ENCODE data around the gene LRRC45.
"Not testable (repeated sequence)": the region's sequence is repeated elsewhere in the genome, so short reads cannot be mapped to it uniquely, and the experiment has no call there.

The LRRC45 gene

DNA sequence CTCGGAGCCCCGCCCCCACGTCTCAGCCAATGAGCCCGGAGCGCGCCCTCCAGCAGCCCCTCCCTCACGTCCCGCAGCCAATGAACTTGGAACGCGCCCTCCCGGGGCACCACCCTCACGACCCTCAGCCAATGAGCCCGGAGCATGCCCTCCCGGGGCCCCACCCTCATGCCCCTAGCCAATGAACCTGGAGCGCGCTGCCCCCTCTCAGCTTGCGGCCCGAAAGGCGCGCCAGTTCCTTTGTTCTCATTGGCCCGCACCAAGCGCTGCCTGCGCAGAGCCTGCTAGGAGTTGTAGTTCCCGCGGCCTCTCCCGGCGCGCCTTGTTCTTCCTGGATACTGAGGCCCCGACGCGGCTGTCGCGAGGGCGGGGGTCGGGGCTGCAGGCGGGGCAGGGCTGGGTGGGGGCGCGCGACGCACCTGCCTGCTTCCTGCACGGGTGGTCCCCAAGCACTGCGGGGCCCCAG lies at the start of gene LRRC45:
Gene LRRC45 (plus strand): TSS at position 325 of the 466 bp plus-strand sequence. CDS start 339 bp downstream, outside the sequence.
- peak; percentile 100 for DNase-seq

DNA sequence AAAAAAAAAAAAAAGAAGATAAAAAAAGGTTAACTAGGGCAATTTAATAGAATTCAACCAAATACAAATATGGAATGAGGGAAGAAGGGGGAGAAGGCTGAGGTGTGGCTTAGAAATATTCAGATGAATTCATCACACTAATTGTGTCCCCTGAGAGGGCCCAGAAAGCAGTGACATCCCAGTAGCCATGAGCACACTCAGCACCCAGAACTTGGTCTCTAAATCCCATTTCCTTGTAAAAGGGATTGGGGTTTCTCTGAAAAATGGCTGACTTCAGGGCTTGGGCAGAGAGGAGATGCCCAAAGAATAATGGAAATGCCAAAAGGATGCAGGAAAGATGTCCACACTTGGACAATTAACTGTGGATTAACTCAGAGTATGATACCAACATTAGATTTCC lies 49.7 kb upstream of the LRRC45 start:
- no peak for DNase-seq

DNA sequence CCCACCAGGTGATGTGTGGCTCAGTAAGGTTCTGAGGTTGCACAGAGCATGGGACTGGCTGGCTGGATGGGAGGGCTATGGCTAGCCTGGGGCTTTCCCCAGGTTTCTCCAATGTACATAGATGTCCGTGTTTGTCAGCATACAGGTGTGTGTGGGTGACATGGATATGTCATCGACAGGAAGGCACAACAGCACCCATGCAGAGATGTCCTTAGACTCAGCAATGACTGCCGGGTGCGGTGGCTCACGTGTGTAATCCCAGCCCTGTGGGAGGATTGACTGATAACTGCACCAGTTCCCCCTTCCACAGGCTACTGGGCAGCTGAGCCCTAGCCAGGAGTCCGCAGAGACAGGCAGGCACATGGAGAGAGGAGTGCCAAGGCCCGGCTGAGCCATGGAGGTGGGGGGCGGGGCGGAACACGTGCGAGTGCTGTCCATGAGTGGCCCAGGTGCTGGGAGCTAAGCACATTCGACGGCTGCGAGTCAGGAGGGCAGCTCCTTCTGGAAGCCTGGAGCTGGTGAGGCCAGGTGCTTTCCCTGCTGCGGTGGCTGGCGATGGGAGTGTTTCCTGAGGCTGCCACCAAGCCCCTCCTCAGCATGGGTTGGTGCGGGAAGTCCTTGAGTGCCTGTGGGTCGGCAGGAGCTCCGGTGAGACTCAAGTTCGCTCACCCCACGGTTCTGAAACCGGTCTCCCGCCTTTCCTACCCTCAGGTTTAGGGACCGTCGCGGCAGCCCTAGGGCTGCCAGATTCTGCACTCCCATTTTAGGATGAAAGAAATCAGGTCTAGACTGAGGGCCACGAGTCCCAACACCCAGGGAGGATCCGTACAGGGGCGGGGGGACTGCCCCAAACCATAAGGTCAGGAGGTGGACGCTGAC lies 46.5 kb upstream of the LRRC45 start:
- no peak for DNase-seq

DNA sequence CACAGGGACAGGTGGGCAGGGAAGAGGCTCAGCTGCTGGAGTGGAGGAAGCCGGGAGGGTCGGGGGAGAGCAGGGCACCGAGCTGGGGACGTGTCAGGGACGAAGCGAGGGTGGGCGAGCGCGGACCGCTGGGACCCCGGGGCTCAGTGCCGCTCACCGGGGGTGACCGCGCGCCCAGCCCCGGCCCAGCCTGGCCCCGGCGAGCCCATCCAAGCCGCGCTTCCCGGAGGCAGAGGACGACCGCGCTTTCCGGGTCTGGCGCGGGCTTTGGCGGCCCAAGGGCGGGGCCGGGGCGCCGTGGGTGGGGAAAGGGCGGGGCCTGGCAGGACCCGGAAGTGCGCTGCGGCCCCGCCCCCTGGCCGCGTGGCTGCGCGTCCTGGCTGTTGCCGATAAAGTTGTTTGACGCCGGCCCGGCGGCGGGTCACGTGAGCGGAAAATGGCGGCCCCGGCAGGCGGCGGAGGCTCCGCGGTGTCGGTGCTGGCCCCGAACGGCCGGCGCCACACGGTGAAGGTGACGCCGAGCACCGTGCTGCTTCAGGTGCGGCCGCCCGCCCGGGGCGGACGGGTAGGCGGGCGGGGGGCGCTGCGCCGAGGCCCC lies 45.8 kb upstream of the LRRC45 start, which contains the start of gene ASPSCR1:
Gene ASPSCR1 (plus strand): TSS at position 419 of the 598 bp plus-strand sequence. CDS start 18 bp downstream, at position 437.
- peak; percentile 93 for DNase-seq

DNA sequence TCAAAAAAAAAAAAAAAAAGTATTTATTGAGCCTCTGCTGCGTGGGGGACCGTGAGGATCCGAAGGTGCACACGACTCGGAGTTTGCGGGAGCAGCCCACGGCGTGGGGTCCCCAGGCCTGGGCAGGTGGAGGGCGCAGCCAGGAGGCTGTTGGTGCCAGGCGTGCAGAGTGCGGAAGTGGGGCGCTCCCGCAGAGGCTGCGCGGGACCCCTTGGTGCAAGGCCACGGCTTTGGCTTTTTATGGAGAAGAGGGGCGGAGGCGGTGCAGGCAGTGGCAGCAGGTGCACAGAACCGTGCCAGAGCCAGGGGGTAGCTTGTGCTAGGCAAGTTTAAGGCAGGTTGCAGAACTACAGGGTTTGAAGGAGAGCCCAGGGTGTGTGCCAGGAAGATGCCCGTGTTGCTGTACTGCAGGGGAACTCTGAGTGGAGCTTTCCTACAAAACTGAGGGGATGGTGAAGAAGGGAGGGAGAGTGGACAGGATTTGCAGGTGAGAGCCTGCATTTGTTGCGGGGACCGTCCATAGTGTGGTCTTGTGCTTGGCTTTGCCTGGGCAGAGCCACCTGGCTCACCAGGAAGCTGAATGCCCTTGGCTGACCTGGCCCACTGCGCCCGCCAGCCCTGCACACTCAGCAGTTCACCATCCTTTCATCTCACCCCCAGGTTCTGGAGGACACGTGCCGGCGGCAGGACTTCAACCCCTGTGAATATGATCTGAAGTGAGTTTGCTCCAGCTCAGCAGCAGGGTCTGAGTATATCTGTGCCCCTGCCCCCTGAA lies 44.4 kb upstream of the LRRC45 start:
- no peak for DNase-seq

DNA sequence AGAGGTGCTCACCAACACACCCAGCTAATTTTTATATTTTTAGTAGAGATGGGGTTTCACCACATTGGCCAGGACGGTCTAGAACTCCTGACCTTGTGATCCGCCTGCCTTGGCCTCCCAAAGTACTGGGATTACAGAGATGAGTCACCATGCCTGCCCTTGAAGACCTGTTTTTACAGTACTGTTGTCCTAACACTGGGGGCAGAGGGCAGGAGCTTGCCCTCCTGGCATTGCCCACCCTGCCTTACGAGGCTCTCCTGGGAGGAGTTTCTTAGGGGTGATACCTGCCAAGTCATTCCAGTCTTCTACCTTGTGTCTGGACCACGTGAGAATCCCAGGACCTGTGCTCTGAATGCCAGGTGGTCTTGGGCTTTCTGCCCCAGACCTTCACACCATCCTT lies 43.0 kb upstream of the LRRC45 start:
- DNase-seq, result no peak

DNA sequence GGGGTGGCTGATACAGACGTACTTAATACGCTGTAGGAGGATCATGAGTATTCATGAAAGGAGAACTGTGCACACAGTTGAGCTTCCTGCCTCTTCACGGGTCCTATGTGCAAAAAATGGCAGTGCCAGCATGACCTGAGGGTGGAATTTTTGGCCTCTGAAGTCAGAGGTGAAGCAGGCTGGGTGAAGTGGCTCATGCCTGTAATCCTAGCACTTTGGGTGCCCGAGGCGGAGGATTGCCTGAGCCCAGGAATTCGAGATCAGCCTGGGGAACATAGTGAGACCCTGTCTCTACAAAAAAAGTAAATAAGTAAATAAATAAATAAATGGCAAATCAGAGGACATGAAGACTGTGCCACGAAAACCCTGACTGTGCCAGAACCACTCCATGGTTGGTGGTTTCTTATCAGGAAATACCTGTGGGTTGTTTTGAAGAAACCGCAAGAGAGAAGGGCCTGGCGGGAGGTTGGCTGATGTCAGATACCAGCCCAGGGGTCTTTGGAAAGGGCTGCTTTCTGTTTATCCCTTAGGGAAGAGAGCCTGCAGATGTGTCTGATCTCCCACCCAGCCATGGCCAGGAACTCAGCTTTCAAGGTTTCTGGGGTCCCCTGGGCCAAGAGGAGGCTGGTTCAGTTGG lies 42.3 kb upstream of the LRRC45 start:
- no peak for DNase-seq

DNA sequence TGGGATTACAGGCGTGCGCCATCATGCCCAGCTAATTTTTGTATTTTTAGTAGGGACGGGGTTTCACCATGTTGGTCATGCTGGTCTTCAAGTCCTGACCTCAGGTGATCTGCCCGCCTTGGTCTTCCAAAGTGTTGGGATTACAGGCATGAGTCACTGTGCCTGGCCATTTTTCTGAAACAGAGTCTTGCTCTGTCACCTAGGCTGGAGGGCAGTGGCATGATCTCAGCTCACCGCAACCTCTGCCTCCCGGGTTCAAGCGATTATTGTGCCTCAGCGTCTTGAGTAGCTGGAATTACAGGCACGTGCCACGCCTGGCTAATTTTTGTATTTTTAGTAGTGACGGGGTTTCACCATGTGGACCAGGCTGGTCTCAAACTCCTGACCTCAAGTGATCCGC lies 41.6 kb upstream of the LRRC45 start:
- DNase-seq, result not testable (repeated sequence)

DNA sequence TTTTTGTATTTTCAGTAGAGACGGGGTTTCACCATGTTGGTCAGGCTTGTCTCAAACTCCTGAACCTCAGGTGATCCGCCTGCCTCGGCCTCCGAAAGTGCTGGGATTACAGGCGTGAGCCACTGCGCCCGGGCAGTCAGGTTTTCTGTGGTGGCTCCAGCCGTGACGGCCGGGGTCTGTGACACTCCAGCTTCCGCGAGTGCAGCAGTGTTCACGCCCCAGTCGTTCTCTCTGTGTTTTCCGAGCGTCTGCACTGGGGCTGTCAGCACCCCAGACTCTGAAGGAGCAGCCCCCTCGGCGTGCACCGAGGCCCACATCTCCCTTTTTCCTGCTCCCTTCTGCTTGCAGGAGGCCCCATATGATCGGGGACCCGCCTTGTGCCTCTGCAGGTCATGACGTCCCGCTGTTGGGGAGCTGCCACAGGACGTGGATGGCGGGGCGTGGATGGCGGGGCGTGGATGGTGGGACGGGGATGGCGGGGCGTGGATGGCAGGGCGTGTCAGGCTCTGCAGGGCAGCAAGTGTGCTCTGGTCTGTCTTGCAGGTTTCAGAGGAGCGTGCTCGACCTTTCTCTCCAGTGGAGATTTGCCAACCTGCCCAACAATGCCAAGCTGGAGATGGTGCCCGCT lies 40.0 kb upstream of the LRRC45 start:
- DNase-seq, result no peak

DNA sequence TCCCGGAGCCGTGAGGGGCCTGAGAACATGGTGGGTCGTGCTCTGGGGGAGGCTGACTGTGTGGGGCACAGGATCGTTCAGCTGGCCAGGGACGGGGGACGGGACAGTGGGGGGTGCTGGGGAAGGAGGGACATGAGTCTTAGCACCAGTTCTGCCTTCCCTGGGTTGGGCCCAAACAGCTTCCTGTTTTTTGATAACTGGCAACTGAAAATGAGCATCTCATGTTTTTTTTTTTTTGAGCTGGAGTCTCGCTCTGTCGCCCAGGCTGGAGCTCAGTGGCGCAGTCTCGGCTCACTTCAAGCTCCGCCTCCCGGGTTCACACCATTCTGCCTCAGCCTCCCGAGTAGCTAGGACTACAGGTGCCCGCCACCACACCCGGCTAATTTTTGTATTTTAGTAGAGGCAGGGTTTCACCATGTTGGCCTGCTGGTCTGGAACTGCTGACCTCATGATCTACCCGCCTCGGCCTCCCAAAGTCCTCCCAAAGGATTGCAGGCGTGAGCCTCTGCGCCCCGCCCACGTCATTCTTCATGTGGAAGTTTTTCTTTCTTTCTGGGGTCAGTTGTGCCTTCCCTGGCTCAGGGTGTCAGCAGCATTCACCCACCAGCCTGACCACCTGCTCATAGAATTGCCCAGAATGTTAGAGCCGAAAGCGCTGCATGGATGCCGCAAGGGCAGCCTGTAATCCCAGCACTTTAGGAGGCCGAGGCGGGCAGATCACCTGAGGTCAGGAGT lies 39.3 kb upstream of the LRRC45 start:
- DNase-seq, result no peak

DNA sequence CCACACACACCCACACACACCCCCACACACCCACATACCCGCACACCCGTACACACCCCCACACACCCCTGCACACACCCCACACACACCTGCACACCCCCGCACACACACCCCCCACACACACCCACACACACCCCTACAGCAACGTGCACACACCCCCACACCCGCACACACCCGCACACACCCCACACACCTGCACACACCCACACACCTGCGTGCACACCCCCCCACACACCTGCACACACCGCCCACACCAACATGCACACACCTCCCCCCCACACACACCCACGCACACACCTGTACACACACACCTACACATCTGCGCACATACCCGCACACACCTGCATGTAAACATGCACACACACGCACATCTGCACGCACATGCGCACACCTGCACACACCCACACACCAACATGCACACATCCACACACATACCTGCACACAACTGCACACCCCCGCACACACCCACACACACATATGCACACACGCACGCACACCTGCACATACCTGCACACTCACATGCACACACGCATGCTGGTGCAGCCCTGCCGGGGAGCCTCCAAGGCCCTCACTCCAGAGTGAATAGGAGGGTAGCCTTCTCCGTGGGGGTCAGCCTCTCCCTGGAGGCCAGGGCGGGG lies 38.2 kb upstream of the LRRC45 start:
- DNase-seq, result no peak

DNA sequence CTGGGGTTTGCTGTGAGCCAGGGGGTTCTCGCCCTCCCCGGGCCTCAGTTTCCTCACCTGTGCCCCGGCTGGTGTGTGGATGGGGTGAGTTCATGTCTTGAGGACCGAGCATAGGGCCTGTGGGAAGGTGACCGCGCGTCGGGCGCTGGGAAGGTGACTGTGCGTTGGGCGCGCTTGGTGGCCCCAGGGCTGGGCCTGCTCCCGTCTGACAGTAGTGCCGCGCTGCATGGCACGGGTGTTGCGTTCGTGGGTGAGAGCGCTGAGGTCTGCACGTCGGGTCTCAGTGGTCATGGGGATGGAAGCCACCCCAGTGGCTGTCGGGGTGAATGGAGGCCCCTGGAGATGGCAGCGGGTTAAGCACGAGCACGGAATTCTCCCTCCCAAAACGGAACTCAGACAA lies 36.5 kb upstream of the LRRC45 start:
- no peak for DNase-seq

DNA sequence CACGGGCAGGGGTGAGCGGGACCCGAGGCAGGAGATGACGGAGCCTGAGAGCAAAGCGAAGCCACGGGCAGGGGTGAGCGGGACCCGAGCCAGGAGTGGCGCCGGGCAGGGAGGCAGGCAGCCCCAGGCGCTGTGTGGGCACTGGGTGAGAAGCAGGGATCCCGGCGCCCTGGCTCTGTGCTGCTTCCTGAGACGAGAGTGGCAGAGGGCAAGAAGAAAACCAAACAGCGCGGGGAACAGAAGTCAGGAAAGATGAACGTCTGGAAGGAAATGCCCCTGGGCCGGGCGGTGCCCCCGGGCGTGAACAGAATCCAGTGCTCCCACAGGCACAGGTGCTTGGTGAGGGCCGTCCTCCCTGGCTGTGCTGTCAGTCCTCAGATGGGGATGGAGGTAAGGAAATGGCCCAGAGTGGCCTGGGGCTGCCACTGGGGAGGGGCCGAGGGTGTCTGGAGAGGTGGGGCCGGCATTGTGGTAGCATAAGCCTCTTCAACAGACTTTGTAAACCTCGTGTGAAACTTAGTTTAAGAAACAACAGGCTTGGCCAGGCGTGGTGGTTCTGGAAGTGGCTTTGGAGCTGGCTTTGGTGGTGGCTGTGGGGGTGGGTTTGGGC lies 35.8 kb upstream of the LRRC45 start:
- no peak for DNase-seq

DNA sequence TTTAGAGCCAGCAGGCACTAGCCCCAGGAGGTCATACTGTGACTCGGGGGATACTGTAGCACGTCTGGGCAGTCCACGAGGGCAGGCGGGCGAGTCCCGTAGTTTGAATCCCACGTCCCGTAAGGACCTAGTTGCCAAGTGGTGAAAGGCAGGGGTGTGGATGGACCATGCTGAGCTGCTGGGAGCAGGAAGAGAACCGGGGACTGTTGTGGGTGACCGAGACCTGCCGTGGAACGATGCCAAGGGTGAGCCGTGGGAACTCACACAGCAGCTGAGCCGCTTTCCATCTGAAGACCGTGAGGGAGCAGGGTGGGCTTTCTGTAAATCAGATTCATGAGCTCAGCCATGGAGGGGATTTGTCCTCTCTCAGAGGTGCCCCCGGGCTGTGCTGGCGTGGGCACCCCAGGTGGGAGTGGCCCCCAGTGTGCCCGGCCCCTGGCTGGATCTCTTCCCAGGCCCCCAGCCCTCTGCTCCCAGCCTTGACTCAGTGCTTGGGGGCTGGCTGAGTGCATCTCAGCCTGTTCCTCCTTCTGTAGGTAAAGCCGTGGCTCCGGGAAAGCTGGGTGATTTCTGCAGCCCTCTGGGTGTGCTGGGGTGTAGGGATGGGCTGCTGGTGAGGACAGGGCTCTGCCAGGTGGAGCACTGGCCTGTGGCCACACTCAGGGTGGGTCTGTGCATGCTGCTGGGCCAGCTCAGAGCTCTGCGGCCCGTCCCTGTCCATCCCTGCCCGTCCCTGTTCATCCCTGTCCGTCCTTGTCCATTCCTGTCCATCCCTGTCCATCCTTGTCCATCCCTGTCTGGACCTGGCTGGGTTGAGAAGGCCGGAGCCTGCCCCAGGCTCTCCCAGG lies 32.0 kb upstream of the LRRC45 start:
- DNase-seq, result peak; percentile 29

DNA sequence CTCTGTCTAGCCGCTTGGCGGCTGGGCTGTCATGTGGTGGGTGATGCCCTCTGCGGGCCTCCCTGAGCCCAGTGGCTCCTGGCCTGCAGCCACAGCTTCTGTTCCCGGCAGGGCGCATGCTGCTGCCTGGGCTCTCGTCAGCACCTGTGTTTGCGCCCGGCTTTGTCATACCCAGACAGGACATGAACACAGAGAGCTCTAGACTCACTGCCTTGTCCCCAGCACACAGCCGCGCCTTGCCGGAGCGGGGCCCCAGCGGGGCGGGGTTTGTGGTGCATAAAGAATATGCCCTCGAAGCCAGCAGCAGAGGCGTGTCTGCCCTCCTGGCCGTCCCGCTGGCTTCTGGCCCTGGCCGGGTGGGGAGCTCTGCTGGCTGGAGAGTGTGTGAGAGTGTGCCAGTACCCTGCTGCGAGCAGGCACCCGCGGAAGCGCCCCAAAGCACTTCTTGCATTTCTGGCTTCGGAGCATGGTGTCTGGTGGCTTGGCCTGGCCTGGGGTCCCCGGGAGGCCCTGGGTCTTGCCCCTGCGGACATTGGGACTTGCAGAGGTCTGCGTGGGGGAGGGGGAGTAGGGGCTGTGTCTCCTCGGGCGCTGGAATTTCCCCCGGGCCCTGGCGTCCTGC lies 31.3 kb upstream of the LRRC45 start:
- peak; percentile 91 for DNase-seq

DNA sequence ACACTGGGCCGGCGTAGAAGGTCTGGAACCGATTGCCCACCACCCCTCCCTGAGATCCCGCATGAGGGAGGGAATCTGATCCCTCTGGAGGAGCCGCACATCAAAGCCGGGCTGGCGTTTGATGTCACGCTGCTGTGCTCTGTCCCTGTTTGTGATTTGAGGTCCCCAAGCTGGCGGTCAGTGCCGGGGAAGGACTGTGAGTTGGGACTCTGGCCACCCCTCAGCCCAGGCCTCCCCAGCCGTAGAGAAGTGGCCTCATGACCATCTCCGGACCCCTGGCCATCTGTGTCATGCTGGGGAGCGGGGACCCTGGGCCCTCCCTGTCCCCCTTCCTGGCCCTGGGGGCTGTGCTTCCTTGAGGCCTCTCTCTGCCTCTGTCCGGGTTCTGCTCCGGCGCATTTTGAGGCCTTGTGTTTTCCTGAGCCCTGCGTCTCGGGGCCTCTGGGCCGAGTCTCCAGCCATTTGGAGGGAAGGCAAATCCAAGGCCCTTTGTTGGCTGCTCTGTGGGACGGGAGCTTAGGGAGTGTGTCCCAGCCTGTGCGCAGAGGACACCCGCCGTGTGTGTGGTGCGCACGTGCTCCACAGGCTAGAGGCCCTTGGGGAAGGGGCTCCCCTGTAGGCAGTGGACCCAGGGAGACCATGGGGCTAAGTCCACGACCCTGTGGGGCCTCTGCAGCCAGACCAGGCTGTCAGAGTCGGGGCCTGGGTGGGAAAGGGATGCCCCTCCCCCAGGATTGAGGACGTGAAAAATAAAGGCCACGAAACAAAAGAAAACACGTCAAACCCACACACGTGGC lies 30.6 kb upstream of the LRRC45 start:
- no peak for DNase-seq

DNA sequence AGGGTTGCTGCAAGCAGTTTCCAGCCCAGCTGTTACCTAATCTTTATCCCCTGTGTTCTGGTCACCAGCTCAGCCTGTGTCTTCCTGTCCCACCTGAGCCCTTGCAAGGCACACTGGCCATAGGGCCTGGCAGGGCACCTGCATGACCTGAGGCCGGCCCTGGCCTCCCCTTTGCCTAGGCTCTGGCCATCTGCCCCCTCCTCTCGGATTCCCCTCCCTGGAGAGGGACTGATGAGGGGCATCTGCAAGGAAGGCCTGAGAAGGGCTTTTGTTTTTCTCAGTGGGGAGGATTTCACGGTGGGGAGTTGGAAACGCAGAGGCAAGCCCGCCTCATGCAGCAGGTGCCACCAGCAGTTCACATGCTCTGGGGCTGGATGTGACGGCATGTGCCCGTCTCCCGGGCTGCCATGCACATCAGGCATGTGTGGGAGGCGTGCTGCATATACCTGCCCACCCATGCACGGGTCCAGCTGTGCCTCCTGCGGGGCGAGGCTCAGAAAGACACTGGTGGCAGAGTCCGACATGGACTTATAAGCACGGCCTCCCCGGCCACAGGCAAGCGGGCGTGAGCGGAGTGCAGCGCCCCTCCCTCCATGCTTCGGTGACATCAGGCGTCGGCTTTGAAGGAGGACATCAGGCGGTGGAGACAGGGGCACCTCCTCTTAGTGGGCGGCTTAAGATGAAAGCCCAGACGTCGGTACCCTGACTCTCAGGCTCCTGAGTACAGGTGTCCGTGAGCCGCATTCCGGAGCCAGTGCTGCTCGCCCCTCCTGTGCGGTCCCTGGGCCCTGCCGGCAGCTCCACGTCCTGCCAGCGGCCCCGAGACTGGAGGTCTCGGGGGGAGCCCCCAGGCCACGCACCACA lies 29.1 kb upstream of the LRRC45 start:
- no peak for DNase-seq
